IMR-90 (cell line): ENCODE data around the gene PTPRG. TPM values are rescaled to one million over a fixed set of nuclear protein-coding genes. Genes with fewer than 3 reads are reported as not detected.

ENCODE experiments used
- ATAC-seq: fragments of 200-7000 bp; cut with Tn5 transposase; 2 replicates; pipeline ENCODE4 v1.9.1; 2020; ENCODE audit warnings: low read depth, mild to moderate bottlenecking, moderate library complexity
- BruUV-seq: library from RNA; stranded (reverse); fragments of 400-500 nt; replicated peaks from 2 replicates; lab custom pipeline; 2021; lab: Mats Ljungman, UMichigan
- CTCF ChIA-PET: fragments of 300-600 bp; formaldehyde crosslinking; extraction: SDS; loops from one replicate; lab custom pipeline; 2021; ENCODE audit warnings: antibody characterized with exemption; lab: Yijun Ruan, JAX
- POLR2A ChIA-PET: fragments of 300-600 bp; sonication (Branson Sonifier 250); formaldehyde crosslinking; loops from one replicate; lab custom pipeline; 2022; ENCODE audit warnings: antibody characterized with exemption; ENCODE audit not compliant: unreplicated experiment; lab: Charles Lee
- DNase-seq: peaks from one replicate; pipeline ENCODE4 v3.0.0; 2013
- H2AFZ ChIP-seq: replicated peaks from 2 replicates; pipeline ENCODE3; 2013; ENCODE audit warnings: low read length, mild to moderate bottlenecking; ENCODE audit not compliant: poor library complexity
- H2AK5ac ChIP-seq: 2 replicates; pipeline ENCODE4 v1.6.1; 2013; ENCODE audit warnings: low read depth, low read length, inconsistent platforms
- H2AK9ac ChIP-seq: replicated peaks from 2 replicates; pipeline ENCODE3; 2013; ENCODE audit warnings: mild to moderate bottlenecking, low read depth, low read length, moderate library complexity; ENCODE audit not compliant: poor library complexity
- H2BK120ac ChIP-seq: 2 replicates; pipeline ENCODE4 v1.6.1; 2013; ENCODE audit warnings: low read depth, low read length, inconsistent platforms
- H2BK15ac ChIP-seq: 3 replicates; pipeline ENCODE4 v1.6.1; 2013; ENCODE audit warnings: low read depth, low read length, inconsistent platforms
- H2BK20ac ChIP-seq: 2 replicates; pipeline ENCODE4 v1.6.1; 2013; ENCODE audit warnings: low read depth, mild to moderate bottlenecking, inconsistent platforms, low read length, moderate library complexity
- H2BK5ac ChIP-seq: 2 replicates; pipeline ENCODE4 v1.6.1; 2013; ENCODE audit warnings: mild to moderate bottlenecking, low read depth, low read length, inconsistent platforms; ENCODE audit not compliant: poor library complexity, severe bottlenecking
- H3K14ac ChIP-seq: replicated peaks from 2 replicates; pipeline ENCODE4 v1.6.1; 2013; ENCODE audit warnings: low read depth, low read length, inconsistent platforms
- H3K18ac ChIP-seq: 2 replicates; pipeline ENCODE4 v1.6.1; 2013; ENCODE audit warnings: low read depth, low read length, control low read depth
- H3K23ac ChIP-seq: 2 replicates; pipeline ENCODE4 v1.6.1; 2013; ENCODE audit warnings: low read depth, low read length, inconsistent platforms
- H3K27ac ChIP-seq: 2 replicates; pipeline ENCODE4 v1.5.1; 2013; ENCODE audit warnings: mild to moderate bottlenecking, control low read depth, low read length; ENCODE audit not compliant: insufficient read depth
- H3K27me3 ChIP-seq: 2 replicates; pipeline ENCODE4 v1.6.1; 2013; ENCODE audit warnings: low read length; ENCODE audit not compliant: control insufficient read depth, insufficient read depth
- H3K36me3 ChIP-seq: 2 replicates; pipeline ENCODE4 v1.6.1; 2013; ENCODE audit warnings: low read length, mixed read lengths; ENCODE audit not compliant: control insufficient read depth, insufficient read depth
- H3K4ac ChIP-seq: 2 replicates; pipeline ENCODE4 v1.6.1; 2013; ENCODE audit warnings: low read depth, low read length, inconsistent platforms
- H3K4me1 ChIP-seq: 2 replicates; pipeline ENCODE4 v1.6.1; 2013; ENCODE audit warnings: low read length, mixed read lengths; ENCODE audit not compliant: control insufficient read depth, insufficient read depth
- H3K4me2 ChIP-seq: 2 replicates; pipeline ENCODE4 v1.6.1; 2013; ENCODE audit warnings: low read depth, mild to moderate bottlenecking, control low read depth, low read length, moderate library complexity
- H3K4me3 ChIP-seq: 2 replicates; pipeline ENCODE4 v1.5.1; 2013; ENCODE audit warnings: low read depth, mild to moderate bottlenecking, control low read depth, low read length, moderate library complexity; ENCODE audit not compliant: insufficient read depth
- H3K56ac ChIP-seq: 2 replicates; pipeline ENCODE4 v1.6.1; 2013; ENCODE audit warnings: low read length, inconsistent platforms; ENCODE audit not compliant: insufficient read depth; ENCODE audit errors: extremely low read depth
- H3K79me1 ChIP-seq, 2 experiments: 2 replicates each; pipeline ENCODE4 v1.6.1; 2013; ENCODE audit warnings: low read length in 2 of 2, inconsistent platforms in 1 of 2, low read depth in 1 of 2
- H3K9ac ChIP-seq: 2 replicates; pipeline ENCODE4 v1.6.1; 2013; ENCODE audit warnings: low read depth, low read length, control low read depth
- H3K9me1 ChIP-seq: 2 replicates; pipeline ENCODE4 v1.6.1; 2013; ENCODE audit warnings: low read length, inconsistent platforms; ENCODE audit not compliant: insufficient read depth
- H3K9me3 ChIP-seq: 2 replicates; pipeline ENCODE4 v1.6.1; 2013; ENCODE audit warnings: low read length; ENCODE audit not compliant: control insufficient read depth, insufficient read depth
- H4K20me1 ChIP-seq: 2 replicates; pipeline ENCODE4 v1.6.1; 2013; ENCODE audit warnings: low read length, inconsistent platforms; ENCODE audit not compliant: insufficient read depth
- H4K5ac ChIP-seq: 2 replicates; pipeline ENCODE4 v1.6.1; 2013; ENCODE audit warnings: mild to moderate bottlenecking, low read depth, low read length, control low read depth
- H4K8ac ChIP-seq, 2 experiments: 2 replicates each; pipeline ENCODE4 v1.6.1; 2013; ENCODE audit warnings: low read depth in 2 of 2, low read length in 2 of 2, control low read depth in 1 of 2, inconsistent platforms in 1 of 2
- H4K91ac ChIP-seq: 2 replicates; pipeline ENCODE4 v1.6.1; 2013; ENCODE audit warnings: low read depth, low read length, inconsistent platforms; ENCODE audit not compliant: insufficient read depth
- BHLHE40 ChIP-seq: fragments of 150-350 bp; IDR thresholded peaks from 2 replicates; pipeline ENCODE4 v1.6.1; 2016; ENCODE audit warnings: mild to moderate bottlenecking, low read depth, low read length
- CHD1 ChIP-seq: IDR thresholded peaks from 2 replicates; pipeline ENCODE4 v1.6.1; 2012; ENCODE audit warnings: low read depth, low read length, improper control_type of control experiment
- FOS ChIP-seq: fragments of 150-350 bp; IDR thresholded peaks from 2 replicates; pipeline ENCODE4 v1.6.1; 2016; ENCODE audit warnings: low read depth, low read length
- MAFK ChIP-seq: IDR thresholded peaks from 2 replicates; pipeline ENCODE4 v1.6.1; 2012; ENCODE audit warnings: low read depth, low read length, improper control_type of control experiment
- MAZ ChIP-seq: IDR thresholded peaks from 2 replicates; pipeline ENCODE4 v1.6.1; 2012; ENCODE audit warnings: low read depth, mild to moderate bottlenecking, low read length, improper control_type of control experiment, moderate library complexity, borderline replicate concordance
- MXI1 ChIP-seq: IDR thresholded peaks from 2 replicates; pipeline ENCODE4 v1.6.1; 2012; ENCODE audit warnings: low read depth, mild to moderate bottlenecking, low read length, moderate library complexity, borderline replicate concordance
- NFE2L2 ChIP-seq: fragments of 150-350 bp; IDR thresholded peaks from 2 replicates; pipeline ENCODE4 v1.6.1; 2016; ENCODE audit warnings: low read depth, mild to moderate bottlenecking, low read length
- RCOR1 ChIP-seq: IDR thresholded peaks from 2 replicates; pipeline ENCODE4 v1.6.1; 2012; ENCODE audit warnings: mild to moderate bottlenecking, low read length, improper control_type of control experiment; ENCODE audit not compliant: insufficient replicate concordance
- RFX5 ChIP-seq: IDR thresholded peaks from 2 replicates; pipeline ENCODE4 v1.8.0; 2012; ENCODE audit warnings: low read depth, mild to moderate bottlenecking, low read length, moderate library complexity
- SMC3 ChIP-seq: fragments of 150-350 bp; IDR thresholded peaks from 2 replicates; pipeline ENCODE4 v1.6.1; 2016; ENCODE audit warnings: low read depth, mild to moderate bottlenecking, antibody characterized with exemption, low read length, moderate library complexity
- WGBS, 2 experiments: methylation state at CpG; one replicate each; pipeline versions ENCODE4 v1.1.5 to v1.1.7; 2013; ENCODE audit warnings: missing lambda C conversion rate in 2 of 2; ENCODE audit not compliant: insufficient read length in 1 of 2; ENCODE audit errors: extremely low coverage in 2 of 2; 5-methylcytosine and 5-hydroxymethylcytosine counted together
- dilution Hi-C: fragments of 300-500 bp; cut with HindIII; formaldehyde crosslinking; loops from one replicate; pipeline ENCODE4 v1.14.3; 2018; ENCODE audit warnings: low sequenced_read_pairs; ENCODE audit not compliant: unreplicated experiment
- in situ Hi-C: fragments of 300-500 bp; cut with MboI; formaldehyde crosslinking; loops from 3 replicates; pipeline ENCODE4 v1.14.3; 2019; ENCODE audit warnings: low sequenced_read_pairs, inconsistent platforms, mixed read lengths
- intact Hi-C: fragments of 100-400 bp; cut with micrococcal nuclease; formaldehyde crosslinking; loops from 2 replicates; pipeline ENCODE4 v1.10.0; 2022
- polyA plus RNA-seq, 3 experiments: library from polyadenylated mRNA; depleted of rRNA; stranded (reverse); fragments of >200 nt; gene quantifications; 2 replicates each; pipeline ENCODE4 v1.2.3, GENCODE V29; 2012; ENCODE audit warnings: low replicate concordance in 1 of 3
- total RNA-seq: library from RNA; depleted of rRNA; stranded (reverse); fragments of >200 nt; gene quantifications from 2 replicates; pipeline ENCODE4 v1.2.3, GENCODE V29; 2012
- TF ChIP-seq, protein P1 (sequence below): fragments of 150-350 bp; IDR thresholded peaks from 2 replicates; pipeline ENCODE4 v1.6.1; 2017; ENCODE audit warnings: mild to moderate bottlenecking, antibody characterized with exemption, low read length, low read depth
- TF ChIP-seq, protein P2 (sequence below): fragments of 150-350 bp; IDR thresholded peaks from 2 replicates; pipeline ENCODE4 v1.6.1; 2016; ENCODE audit warnings: low read depth, mild to moderate bottlenecking, low read length, moderate library complexity, borderline replicate concordance
- TF ChIP-seq, protein P3 (sequence below): conservative IDR thresholded peaks from 2 replicates; pipeline ENCODE4 v1.5.1; 2012; ENCODE audit warnings: mild to moderate bottlenecking, low read depth, low read length, improper control_type of control experiment

Gene PTPRG
- total and polyA plus RNA-seq, 2 of the 4 experiments (the other 2 are of a cell fraction), result 7.7 to 31.0 TPM

DNA sequence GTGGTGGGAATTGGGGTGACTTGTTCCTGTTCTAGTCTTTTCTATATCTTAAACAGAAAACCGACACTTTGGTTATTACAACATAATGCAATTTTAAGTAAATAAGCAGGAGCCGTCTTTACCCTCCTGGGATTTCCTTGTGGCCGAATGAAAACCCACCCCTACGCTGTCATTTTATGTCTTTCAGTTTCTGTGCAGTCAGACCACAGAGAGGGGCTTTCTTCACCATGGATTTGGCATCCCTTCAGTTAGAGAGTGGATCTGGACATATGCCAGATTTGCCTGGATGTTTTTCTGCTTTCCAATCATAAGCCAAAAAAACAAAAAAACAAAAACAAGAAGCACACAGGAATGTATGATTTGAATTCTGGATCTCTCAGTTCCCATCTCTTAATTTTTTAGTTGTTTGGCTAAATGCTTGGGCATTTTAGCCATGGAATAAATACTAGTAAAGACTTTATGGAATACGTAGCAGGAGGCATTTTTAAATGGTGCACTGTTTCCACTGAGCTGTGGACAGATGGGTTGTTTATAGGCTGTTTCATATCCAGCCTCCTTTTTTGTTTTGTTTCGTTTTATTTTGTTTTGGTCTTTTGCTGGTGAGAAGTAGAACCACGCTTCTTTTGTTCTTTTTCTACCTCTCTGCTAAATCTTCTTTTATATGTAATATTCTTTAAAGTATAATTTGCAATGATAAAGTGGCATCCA is 539.1 kb downstream of the PTPRG start:
- dilution Hi-C loops, result no loop called here
- Histone ChIP-seq H3K23ac (no peak overlapping the region), H3K4me3 (no peak overlapping the region), H2BK20ac (no peak overlapping the region), H3K27me3 (no peaks in the 10 kb centered on the region), H2BK15ac (no peak overlapping the region), H3K79me1 (peaks cover 0 to 3% of the 10 kb centered on the region in 2 experiments; a peak in 3 of 4 replicates), H3K9me3 (no peaks in the 10 kb centered on the region), H2BK120ac (no peak overlapping the region), H2BK5ac (no peak overlapping the region), H2AFZ (no peak overlapping the region), H3K9ac (no peak overlapping the region), H2AK9ac (no peak overlapping the region), H3K4ac (no peak overlapping the region), H4K5ac (no peak overlapping the region), H3K9me1 (no peaks in the 10 kb centered on the region; the same call in 1 of the 2 replicates), H2AK5ac (no peak overlapping the region), H3K4me2 (no peak overlapping the region), H3K4me1 (peaks cover 1% of the 10 kb centered on the region; the same call in 1 of the 2 replicates), H4K91ac (no peak overlapping the region), H3K27ac (no peak overlapping the region), H3K14ac (no peak overlapping the region), H3K56ac (no peak overlapping the region), H4K20me1 (no peaks in the 10 kb centered on the region), H3K36me3 (no peaks in the 10 kb centered on the region), H4K8ac (no peak overlapping the region), H3K18ac (no peak overlapping the region)
- ATAC-seq (no peak), DNase-seq (no peak)
- CTCF ChIA-PET, result no interaction called here
- intact Hi-C loops, result loop anchor here (5.0 kb wide), 1 partner anchor 63 kb away; no protein-coding TSS in a partner anchor
- TF ChIP-seq SMC3 (no peak), MXI1 (no peak), BHLHE40 (no peak), MAFK (no peak), NFE2L2 (no peak), FOS (no peak), MAZ (no peak), RCOR1 (no peak), RFX5 (no peak), CHD1 (no peak)
- TF ChIP-seq, protein P1, sequence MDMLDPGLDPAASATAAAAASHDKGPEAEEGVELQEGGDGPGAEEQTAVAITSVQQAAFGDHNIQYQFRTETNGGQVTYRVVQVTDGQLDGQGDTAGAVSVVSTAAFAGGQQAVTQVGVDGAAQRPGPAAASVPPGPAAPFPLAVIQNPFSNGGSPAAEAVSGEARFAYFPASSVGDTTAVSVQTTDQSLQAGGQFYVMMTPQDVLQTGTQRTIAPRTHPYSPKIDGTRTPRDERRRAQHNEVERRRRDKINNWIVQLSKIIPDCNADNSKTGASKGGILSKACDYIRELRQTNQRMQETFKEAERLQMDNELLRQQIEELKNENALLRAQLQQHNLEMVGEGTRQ, result no peak
- TF ChIP-seq, protein P2, sequence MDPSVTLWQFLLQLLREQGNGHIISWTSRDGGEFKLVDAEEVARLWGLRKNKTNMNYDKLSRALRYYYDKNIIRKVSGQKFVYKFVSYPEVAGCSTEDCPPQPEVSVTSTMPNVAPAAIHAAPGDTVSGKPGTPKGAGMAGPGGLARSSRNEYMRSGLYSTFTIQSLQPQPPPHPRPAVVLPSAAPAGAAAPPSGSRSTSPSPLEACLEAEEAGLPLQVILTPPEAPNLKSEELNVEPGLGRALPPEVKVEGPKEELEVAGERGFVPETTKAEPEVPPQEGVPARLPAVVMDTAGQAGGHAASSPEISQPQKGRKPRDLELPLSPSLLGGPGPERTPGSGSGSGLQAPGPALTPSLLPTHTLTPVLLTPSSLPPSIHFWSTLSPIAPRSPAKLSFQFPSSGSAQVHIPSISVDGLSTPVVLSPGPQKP, result no peak
- TF ChIP-seq, protein P3, sequence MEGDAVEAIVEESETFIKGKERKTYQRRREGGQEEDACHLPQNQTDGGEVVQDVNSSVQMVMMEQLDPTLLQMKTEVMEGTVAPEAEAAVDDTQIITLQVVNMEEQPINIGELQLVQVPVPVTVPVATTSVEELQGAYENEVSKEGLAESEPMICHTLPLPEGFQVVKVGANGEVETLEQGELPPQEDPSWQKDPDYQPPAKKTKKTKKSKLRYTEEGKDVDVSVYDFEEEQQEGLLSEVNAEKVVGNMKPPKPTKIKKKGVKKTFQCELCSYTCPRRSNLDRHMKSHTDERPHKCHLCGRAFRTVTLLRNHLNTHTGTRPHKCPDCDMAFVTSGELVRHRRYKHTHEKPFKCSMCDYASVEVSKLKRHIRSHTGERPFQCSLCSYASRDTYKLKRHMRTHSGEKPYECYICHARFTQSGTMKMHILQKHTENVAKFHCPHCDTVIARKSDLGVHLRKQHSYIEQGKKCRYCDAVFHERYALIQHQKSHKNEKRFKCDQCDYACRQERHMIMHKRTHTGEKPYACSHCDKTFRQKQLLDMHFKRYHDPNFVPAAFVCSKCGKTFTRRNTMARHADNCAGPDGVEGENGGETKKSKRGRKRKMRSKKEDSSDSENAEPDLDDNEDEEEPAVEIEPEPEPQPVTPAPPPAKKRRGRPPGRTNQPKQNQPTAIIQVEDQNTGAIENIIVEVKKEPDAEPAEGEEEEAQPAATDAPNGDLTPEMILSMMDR, result no peak
- WGBS, 2 experiments, result no CpG with 5 or more reads among the region's 7 CpGs
- no TSS peak for BruUV-seq
- POLR2A ChIA-PET, result no interaction called here
- in situ Hi-C loops, result no loop called here
